HG03060 (cell line): ENCODE measurements around the gene HCN2.
"Not testable (repeated sequence)": the region's sequence is repeated elsewhere in the genome, so short reads cannot be mapped to it uniquely, and the experiment has no call there.

ENCODE experiments used
- ATAC-seq: cut with Tn5 transposase; IDR thresholded peaks from one replicate; pipeline ENCODE4 v1.9.1; 2021; ENCODE audit warnings: low read depth, moderate number of reproducible peaks; ENCODE audit not compliant: unreplicated experiment

Gene HCN2

GRCh38 chr19:602391-603301 lies 13.0 kb downstream of the HCN2 start:
- ATAC-seq: no peak

GRCh38 chr19:603302-603639 lies 13.6 kb downstream of the HCN2 start:
- ATAC-seq: not testable (repeated sequence)

- not testable (repeated sequence) for ATAC-seq
Observed at GRCh38 chr19:603779-604178, 14.1 kb downstream of the HCN2 start.

- no peak for ATAC-seq
Observed at GRCh38 chr19:604355-604754, 14.7 kb downstream of the HCN2 start.

- not testable (repeated sequence) for ATAC-seq
Observed at GRCh38 chr19:605061-605971, 15.6 kb downstream of the HCN2 start.

GRCh38 chr19:607301-608154 lies 17.8 kb downstream of the HCN2 start:
- ATAC-seq: no peak

- ATAC-seq: no peak
Observed at GRCh38 chr19:608155-609003, 18.7 kb downstream of the HCN2 start.

- no peak for ATAC-seq
Observed at GRCh38 chr19:609004-609346, 19.3 kb downstream of the HCN2 start.

GRCh38 chr19:610071-610800 lies 20.6 kb downstream of the HCN2 start:
- no peak for ATAC-seq

- ATAC-seq: no peak
Observed at GRCh38 chr19:610801-611480, 21.3 kb downstream of the HCN2 start.

GRCh38 chr19:611481-611868 lies 21.8 kb downstream of the HCN2 start:
- ATAC-seq: no peak

GRCh38 chr19:612941-613340 lies 23.3 kb downstream of the HCN2 start:
- ATAC-seq: no peak

GRCh38 chr19:613732-614567 lies 24.3 kb downstream of the HCN2 start:
- ATAC-seq: no peak

- no peak for ATAC-seq
Observed at GRCh38 chr19:615619-616018, 25.9 kb downstream of the HCN2 start.

- ATAC-seq: no peak
Observed at GRCh38 chr19:616062-616700, 26.5 kb downstream of the HCN2 start.

- no peak for ATAC-seq
Observed at GRCh38 chr19:616747-617526, 27.3 kb downstream of the HCN2 start.
